D721Med (cell line): ENCODE data around the gene WDCP.

ENCODE experiments used
- DNase-seq: peaks from one replicate; pipeline ENCODE4 v3.0.0; 2011; ENCODE audit warnings: low spot score; ENCODE audit not compliant: insufficient read length
- FAIRE-seq: peaks from 2 replicates; lab custom pipeline; 2011; peaks lifted over from hg19 to GRCh38; lab: Jason Lieb, UNC
- TF ChIP-seq, protein P1 (sequence below): IDR thresholded peaks from 2 replicates; pipeline ENCODE4 v1.5.1; 2012; ENCODE audit warnings: mild to moderate bottlenecking, control low read depth; ENCODE audit not compliant: insufficient read depth; ENCODE audit errors: missing control alignments

WDCP gene

GRCh38 chr2:24038786-24039499, 8.2 kb downstream of the WDCP start:
- TF ChIP-seq, protein P1, sequence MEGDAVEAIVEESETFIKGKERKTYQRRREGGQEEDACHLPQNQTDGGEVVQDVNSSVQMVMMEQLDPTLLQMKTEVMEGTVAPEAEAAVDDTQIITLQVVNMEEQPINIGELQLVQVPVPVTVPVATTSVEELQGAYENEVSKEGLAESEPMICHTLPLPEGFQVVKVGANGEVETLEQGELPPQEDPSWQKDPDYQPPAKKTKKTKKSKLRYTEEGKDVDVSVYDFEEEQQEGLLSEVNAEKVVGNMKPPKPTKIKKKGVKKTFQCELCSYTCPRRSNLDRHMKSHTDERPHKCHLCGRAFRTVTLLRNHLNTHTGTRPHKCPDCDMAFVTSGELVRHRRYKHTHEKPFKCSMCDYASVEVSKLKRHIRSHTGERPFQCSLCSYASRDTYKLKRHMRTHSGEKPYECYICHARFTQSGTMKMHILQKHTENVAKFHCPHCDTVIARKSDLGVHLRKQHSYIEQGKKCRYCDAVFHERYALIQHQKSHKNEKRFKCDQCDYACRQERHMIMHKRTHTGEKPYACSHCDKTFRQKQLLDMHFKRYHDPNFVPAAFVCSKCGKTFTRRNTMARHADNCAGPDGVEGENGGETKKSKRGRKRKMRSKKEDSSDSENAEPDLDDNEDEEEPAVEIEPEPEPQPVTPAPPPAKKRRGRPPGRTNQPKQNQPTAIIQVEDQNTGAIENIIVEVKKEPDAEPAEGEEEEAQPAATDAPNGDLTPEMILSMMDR = no peak
- DNase-seq (no peak), FAIRE-seq (no peak)

DNA sequence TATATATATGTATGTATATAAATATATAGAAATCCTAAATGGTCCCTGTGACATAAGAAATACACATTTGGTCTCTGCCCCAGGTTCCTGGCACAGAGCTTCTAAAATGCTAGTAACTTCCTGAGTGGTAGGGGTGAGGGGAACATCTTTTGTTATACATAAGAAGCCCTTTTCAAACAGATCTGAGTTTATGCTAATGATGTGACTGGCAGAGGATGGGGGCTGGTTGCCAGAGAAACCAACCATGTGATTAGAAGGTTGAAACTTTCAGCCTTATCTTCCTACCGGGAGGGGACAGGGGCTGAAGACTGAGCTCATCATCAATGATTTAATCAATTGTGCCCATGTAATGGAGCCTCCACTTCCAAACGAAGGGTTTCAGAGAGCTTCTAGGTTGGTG, 21.0 kb downstream of the WDCP start:
- TF ChIP-seq, protein P1 = no peak
- no peak for FAIRE-seq
- no peak for DNase-seq

- TF ChIP-seq, protein P1 = no peak
- no peak for DNase-seq
Observed at GRCh38 chr2:24024996-24025663, 22.1 kb downstream of the WDCP start.

GRCh38 chr2:24024018-24024417, 23.2 kb downstream of the WDCP start:
- no peak for DNase-seq

More at GRCh38 chr2:24024996-24025663, 22.1 kb downstream of the WDCP start:
- no peak for FAIRE-seq

GRCh38 chr2:24022975-24023575, 24.1 kb downstream of the WDCP start:
- FAIRE-seq (no peak), DNase-seq (no peak)
- TF ChIP-seq, protein P1 = no peak

More at GRCh38 chr2:24024018-24024417, 23.2 kb downstream of the WDCP start:
- TF ChIP-seq, protein P1 = no peak
- no peak for FAIRE-seq

- TF ChIP-seq, protein P1 = no peak
- DNase-seq = no peak
- FAIRE-seq = no peak
Observed at GRCh38 chr2:24022324-24022974, 24.7 kb downstream of the WDCP start.
